Globus pallidus (tissue), 1 donor: Measurements from ENCODE around the gene ASB6.
"Not testable (repeated sequence)": the region's sequence is repeated elsewhere in the genome, so short reads cannot be mapped to it uniquely, and the experiment has no call there.

Experiments
- DNase-seq: peaks from one replicate; pipeline ENCODE4 v3.0.0-alpha.2; 2015; ENCODE audit warnings: low spot score

ASB6 gene

DNA sequence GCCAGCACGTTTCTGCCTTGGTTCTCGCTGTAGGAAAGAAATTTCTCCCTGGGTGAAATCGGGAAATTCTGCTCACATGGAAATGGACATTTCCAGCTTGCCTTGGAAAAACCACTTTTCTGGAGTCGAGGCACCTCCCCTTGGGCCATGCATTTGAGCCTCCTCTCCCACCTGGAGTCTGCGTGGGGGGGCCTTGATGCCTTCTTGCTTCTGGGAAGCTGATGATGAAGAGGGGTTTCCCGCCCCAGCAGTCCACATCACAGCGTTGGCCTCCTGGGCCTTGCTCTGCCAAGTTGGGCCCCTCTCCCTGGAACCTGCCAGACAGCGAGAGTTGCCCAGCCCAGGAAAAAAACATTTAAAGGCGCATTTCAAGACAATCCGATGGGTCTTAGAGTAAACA is 1.8 kb upstream of the ASB6 start:
- no peak for DNase-seq

DNA sequence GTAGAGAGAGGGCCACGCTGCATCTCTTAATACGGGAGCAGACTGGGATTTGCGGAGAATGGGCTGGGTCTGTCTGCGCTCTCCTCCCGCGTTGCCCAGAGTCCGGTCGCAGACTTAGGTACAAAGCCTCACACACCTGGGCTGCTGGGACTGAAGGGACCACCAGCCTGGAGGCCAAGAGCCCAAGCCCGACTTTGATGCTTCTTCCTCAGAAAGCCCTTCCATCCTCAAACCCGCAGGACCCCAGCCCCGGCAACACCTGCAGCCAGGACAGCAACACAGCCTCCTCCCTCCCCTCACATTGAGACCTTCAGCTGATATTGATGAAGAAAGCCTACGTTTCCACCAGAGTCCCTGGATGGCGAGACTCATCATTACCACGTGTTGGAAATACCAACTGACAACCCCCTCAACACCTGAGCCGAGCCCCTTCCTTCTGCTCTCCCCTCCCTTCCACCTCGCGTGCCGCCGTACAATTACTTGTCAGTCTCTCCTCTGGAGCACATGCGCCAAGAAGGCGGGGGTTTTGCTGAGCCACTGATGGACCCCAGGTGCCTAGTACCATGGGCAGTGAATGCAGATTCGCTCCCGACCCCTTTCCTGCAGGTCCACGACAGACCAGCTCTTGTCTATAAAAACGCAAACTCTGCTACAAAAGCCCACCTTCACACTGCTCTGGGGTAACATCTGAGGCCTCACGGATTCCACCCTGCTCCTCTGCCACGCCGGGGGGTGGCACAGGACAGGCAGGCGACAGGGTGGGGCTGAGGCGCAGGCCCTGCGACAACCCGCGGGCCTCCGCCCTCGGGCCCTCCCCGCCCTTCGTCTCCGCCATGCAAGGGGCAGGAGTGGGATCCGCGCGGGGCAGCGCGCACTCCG is 841 bp downstream of the ASB6 start:
- no peak for DNase-seq

DNA sequence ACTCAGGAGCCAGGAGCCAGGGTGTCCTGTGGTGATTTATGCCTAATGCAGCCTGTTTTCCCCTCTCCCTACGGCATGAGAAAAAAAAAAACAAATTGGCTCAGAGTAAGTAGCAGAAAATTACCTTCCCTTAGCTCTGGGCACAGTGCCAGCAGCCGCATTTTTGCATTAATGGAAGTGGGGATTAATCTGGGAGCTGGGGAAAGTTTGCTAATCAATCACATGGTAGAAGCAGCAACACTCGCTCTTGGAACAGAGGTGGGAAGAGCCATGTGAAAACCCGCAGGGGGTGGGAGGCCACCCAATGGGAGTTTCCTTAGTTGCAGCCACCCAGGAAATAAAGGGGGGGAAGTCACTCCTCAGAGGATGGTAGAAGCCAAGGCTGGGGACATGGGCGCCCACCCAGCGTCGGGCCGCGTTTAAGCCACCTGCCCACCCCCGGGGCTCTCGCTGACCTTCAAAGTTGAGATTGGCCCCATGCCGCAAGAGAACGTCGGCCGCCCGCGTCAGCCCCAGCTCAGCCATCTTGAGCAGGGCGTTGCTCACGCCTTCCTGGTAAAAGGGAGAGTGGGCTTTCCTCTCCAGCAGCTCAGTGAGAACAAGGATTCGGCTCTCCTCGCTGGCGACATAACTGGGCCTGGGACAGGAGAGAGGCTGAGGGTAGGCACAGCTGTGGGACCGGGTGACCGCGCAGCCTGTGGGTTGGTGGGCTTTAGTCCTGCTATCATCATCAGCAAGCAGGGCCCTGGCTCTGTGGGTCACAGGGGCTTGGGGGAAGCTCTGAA is 1.7 kb downstream of the ASB6 start:
- DNase-seq: no peak

DNA sequence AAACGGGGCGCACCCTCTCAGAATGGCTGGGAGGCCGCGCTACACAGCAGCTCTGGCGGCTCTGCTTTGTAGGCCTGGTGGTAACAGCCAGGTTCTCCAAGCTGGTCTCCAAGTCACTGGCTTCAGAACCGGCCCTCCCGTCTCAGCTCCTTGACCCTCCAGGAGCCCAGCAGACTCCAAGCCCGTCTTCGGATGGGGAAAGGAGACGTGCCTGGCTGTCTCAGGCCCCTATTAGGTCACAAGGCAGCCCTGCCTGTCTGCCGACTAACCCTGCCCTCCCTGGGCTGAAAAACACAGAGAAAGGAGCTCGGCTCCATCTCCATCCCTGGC is 2.2 kb downstream of the ASB6 start:
- DNase-seq: no peak

DNA sequence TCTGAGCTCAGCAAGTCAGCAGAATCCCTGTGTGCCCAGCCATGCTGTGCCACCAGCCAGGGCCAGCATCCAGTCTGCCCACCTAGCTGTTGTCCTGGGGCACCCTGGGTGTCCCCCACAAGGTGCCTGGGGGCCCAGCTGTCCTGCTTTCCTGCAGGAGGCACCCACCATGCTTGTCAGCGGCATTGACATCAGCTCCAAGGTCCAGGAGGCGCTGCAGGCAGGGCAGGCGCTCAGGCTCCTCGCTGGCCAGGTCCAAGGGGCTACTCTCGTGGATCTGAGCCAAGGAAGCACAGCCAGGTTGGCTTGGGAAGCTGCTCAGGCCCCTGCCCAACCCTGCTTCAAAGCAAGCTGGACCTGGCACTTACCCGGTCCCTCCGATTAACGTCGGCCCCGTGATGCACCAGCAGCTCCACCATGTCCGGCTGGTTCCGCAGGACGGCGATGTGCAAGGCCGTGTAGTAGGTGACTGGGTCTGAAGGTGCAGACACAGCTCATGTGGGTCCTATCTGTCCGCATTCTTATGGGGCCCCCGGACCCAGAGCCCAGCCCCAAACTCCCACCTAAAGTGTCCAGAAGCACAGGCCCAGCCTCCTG is 2.8 kb downstream of the ASB6 start:
- DNase-seq: no peak

DNA sequence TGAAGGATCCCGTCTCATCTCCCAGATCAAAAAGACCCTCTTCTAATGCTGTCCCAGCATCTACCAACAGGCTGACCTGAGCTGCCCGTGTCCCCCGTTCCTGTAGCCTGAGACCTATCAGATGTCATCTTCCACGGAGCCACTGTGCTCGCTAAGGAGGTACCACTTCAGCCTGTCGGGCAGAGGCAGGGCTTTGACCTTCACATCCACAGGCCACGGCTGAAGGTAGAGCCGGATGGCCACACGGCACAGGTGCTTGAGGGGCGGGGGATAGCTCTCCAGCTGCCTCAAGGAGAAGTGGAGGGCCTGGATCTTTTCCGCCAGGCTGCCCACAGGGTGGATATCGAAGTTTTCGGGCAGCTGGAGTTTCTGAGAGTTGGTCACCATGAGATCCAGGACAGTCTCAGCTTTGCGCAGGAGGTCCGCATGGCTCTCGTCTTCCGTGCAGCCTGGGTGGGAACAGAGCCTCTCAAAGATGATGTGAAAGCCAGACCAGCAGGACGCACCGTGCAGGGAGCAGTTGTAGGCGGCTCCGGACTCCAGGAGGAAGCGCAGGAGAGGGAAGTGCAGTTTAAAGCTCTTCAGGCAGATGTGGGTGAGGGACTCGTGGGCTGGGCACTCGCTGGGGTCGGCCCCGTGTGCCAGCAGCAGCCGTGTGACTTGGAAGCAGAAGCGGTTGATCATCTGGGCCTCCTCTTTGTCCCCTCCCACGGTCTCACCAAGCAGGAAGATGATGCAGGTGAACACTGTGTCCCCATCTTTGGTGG is 4.1 kb downstream of the ASB6 start:
- no peak for DNase-seq

DNA sequence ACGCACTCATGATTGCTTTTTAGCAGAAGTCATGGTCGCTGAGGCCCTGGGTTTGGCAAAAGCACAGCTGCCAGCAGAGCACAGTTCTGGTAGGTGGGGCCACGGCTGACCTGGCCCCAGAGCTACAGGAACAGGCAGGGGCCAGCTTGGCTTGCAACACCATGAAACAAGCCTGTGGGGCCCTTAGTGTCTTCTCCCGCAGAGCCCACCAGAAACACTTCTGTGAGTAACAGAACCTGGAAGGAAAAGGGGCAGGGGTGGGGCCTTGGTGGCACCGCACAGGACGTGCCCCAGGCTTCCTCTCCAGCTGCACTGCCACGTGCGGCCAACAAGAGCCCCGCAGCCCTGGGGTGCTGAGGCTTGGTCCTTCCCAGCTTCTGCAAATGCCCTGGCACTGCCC is 4.8 kb downstream of the ASB6 start:
- DNase-seq: no peak

DNA sequence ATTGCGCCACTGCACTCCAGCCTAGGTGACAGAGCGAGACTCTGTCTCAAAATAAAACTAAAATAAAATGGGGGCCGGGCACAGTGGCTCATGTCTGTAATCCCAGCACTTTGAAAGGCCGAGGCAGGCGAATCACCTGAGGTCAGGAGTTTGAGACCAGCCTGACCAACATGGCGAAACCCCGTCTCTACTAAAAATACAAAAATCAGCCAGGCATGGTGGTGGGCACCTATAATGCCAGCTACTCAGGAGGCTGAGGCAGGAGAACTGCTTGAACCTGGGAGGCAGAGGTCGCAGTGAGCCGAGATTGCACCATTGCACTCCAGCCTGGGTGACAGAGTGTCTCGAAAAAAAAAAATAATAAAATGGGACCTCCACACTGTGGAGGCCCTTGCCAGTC is 5.6 kb downstream of the ASB6 start:
- not testable (repeated sequence) for DNase-seq

DNA sequence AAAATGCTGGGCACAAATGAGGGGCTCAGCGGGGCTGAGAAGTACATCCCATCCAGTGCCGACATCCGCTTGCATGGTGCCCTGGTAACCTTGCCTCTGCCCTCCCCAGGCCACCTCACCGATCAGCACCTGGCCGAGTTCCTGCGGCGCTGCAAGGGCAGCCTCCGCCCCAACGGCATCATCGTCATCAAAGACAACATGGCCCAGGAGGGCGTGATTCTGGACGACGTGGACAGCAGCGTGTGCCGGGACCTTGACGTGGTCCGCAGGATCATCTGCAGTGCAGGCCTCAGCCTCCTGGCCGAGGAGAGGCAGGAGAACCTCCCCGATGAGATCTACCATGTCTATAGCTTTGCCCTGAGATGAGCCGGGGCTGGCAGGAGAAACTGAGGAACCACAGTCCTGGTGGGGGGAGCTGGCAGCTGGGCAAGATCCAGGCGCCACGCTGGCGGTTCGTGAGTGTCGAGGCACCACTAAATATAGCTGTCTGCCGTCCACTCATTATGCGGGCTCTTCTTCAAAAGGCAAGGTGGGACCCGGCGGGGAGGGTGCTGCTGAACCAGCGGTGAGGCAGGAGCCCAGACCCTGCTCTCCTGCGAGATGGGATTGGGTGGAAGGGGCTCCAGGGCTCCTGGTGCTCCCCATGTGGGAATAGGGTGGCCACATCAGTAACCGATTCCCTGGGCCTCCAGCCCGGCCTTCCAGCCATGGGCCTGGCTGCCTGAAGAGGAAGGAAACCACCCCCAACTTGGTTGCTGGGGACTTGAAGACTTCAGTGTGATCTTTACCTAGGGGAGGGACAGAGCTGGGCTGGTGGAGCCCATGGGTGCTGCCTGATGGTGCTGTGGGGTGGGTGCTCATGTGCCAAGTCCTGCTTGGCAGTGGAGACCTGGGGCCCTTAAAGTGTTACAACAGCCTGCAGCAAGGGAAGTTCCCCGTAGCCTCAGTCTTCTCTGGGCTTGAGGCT is 6.6 kb downstream of the ASB6 start:
- DNase-seq: no peak

DNA sequence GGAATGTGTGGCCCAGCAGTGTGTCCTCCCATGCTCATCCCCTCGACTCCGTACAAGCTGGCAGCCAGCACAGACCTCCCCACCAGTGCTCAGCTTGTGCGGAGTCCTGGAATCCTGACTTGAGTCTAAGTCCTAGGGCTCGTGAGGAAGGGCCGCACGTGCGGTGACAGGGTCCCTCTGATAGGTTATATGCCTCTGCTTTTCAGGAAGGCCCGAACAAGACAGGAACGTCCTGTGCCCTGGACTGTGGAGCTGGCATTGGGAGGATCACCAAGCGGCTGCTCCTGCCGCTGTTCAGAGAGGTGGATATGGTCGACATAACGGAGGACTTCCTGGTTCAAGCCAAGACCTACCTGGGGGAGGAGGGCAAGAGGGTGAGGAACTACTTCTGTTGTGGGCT is 8.1 kb downstream of the ASB6 start:
- DNase-seq: no peak

DNA sequence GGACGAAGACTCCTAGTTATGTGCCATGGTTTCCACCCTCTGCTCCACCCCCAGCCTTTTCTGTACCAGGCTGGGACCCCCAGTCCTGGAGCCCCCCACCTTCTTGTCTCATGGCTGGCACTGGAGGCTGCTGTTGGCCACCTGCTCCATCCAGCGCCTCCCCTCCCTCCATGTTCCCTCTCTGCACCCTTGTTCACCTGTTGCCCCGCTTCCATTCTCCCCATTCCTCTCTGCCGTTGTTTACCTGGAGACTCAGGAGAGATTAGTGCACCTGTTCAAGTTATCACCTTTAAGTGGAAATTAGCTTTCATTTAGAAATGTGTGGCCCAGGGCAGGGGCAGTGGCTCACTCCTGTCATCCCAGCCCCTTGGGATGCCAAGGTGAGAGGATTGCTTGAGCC is 8.7 kb downstream of the ASB6 start:
- no peak for DNase-seq

DNA sequence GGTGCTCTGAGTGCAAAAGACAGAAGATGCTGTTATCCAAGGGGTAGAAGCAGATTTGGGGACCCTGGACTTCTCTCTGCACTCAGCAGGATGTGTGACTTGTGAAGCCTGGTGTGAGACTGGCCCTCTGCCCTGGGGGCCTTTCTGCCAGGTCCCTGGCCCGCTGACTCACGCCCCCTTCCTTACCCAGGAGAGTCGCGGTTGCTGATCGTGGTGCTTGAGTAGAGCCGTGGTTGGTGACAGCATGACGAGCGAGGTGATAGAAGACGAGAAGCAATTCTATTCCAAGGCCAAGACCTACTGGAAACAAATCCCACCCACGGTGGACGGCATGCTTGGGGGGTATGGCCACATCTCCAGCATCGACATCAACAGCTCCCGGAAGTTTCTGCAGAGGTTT is 9.5 kb downstream of the ASB6 start:
- DNase-seq: no peak

DNA sequence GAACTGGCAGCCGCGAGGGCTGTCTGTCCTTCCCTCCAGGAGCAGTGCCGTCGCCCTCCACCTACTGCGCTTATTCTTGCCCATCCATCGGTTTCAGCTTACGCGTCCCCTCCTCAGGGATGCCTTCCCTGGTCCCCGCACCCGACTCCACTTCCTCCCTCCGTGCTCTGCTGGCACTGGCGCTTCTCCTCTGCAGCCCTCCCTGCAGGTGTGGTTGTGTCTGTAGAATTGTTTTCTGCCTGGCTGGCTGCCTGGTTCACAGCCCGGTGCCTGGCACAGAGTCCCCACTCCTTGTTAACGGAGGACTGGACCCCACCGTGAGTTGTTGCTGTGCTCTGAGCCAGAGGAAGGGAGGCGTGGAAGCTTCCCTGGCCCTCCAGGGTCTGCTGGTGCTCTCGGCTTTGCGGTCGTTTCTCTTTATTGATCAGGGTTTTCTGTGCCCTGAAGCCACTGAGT is 10.2 kb downstream of the ASB6 start:
- DNase-seq: no peak

DNA sequence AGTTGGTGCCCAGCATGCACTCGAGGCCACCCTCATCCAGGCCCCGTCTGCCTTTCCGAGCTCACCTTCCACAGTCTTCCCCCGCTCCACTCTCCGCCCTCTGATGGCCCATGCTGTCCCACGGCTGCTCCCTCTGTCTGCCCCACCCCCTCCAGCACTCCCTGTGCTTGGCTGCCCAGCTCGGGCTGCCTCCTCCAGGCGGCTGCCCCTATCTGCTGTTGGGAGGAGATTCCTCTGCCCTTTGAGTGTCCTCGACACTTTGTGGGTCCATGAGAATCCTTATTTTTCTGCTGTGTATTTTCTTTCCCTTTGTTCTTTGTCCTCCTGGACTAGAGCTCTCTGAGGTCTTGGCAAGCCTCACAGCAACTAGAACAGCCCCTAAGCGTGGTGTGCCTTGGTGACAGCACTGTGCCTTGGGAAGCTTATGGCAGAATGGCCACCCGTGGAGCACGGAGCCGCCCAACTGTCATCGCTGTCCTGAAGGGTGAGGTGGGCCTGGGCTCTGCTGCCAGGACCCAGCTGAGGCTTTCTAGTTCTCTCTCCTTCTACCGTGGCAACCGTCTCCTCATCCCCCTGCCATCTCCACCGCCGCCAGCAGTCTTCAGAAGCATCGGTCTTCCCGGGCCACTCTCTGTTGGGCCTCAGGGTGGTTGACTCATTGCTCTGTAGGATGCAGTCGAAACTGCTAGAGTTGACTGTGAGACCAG is 10.8 kb downstream of the ASB6 start:
- DNase-seq: peak; percentile 54

DNA sequence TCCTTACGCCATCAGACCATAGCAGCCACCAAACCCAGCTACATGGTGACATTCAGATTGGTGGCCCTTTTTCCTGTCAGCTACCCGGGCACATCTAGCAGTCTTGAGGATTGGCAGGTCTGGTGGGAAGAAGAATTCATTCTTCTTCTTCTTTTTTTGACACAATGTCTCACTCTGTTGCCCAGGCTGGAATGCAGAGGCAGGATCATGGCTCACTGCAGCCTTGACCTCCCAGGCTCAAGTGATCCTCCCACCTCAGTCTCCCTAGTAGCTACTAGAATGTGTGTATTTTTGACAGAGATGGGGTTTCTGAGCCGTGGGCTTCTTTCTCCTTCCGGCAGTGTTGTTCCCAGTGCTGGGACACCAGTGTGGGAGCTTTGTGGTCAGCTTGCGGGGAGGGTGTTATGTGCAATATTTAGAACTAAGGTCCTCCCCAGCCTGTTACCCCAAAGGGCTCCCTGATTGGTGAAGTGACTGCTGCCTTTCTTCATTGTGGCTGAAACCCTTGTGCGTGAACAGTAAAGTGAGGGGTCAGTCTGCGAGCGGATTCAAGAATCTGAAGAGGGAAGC is 12.6 kb downstream of the ASB6 start:
- no peak for DNase-seq

DNA sequence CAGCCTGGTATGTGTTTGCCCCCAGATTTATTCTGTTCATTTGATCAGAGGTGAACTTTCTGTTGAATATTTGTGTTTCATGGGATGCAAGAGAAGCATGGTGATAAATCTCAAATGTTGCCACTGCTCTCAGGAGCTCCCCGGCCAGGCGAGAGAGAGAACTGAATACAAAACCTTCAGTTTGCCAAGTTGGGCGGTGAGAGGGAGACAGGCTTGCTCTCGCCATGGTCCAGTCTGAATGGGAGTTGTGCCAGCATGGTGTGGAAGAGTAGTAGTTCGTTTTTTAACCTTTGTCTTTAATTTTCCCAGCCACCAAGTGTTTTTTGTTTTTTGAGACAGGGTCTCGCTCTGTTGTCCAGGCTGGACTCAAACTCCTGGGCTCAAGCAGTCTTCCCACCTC is 13.2 kb downstream of the ASB6 start:
- DNase-seq: no peak

DNA sequence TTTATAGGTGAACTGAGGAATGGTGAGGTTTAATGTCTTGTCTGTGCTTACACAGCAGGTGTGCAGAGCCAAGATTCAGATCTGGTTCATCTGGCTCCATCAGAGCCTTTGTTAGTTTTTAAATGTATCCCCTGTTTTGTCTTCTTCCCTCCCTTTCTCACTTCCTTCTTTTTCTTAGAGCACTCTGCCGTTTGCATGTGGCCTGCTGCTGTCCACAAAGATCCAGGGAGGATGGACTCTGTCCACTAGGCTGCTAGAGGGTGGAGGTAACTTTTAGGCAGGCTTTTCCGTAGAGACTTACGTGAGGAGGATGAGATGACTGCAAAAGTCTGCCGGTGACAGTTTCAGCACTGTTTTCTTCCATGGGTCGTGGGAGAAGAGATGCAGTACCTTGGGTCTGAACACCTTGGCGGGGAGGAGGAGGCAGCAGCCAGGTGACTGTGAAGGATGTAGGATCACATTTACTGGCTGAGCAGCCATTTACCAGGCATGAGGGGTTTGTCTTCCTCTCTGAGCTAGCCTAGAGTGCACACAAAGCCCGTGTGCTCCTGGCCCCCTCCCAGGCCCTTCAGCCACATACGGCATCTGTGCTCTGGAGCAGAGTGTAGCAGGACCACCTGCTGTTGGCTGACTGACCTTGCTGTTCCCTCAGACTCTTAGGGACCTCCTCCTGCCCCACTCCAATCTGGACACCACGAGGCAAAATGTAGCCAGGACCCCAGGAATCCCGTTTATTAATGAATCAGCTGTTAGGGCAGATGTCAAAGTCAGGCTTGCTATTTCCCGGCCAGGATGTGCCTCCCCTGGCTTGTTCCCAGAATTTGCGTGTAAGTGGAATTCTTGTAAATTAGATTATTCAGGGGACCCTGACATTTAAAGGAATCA is 14.2 kb downstream of the ASB6 start:
- DNase-seq: no peak

DNA sequence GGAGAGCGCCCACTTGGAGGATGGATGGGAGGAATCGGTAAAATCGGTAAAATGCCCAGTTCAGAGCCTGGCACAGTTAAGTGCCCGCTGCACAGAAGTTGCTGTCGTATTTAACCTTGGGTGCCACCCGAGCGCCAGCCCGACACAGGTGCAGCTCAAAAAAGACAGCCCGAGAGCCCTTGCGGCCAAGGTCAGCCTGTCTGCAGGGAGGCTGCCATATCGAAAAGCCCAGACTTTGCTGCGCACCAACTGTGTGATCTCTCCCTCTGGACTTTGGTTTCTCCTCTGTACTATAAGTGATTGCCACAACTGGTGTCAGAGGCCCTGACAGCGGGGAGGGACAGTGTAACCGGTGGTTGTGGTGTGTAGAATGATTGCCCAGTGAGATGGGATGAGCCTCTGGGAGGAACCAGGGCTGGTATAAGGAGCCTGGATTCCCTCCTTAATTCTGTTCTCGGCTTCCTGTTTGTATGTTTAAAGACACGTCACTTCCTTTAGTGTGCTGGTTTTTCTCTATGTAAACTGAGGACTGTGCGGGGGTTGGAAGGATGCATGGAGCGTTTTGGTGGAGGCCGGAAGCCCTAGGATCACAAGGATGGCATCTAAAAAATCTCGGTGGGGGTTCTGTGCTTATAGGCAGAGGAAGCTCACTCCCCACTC is 15.2 kb downstream of the ASB6 start:
- DNase-seq: no peak
